Measurements from ENCODE around the gene NCR3LG1. TPM values are rescaled to one million over a fixed set of nuclear protein-coding genes. Genes with fewer than 3 reads are reported as not detected.

Gene NCR3LG1
- total and polyA plus RNA-seq, 8 donors: 0.42 to 1.6 (median 0.97) TPM

DNA sequence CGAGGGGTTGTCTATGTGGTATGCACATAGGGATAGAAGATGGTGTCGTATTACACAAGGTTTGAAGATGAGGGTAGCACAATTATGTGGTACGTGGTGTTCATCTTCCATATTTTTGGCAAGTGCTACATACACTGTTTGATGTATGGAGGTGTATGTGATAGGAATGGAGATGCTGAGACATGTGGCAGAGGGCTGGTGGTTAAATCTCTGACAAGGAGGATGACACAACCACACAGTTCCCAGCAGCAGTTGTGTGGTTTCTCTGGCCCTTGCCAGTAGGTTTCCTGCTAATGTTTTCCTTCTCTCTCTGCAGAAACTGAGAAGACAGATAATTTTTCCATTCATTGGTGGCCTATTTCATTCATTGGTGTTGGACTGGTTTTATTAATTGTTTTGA is 17.0 kb downstream of the NCR3LG1 start:
- Histone ChIP-seq H3K36me3 (peaks cover 0 to 24% (median 0%) of the 10 kb centered on the region in 3 donors), H3K27me3 (no peaks in the 10 kb centered on the region), H3K9me3 (peaks cover 0 to 3% (median 0%) of the 10 kb centered on the region in 4 donors), H3K4me1 (no peaks in the 10 kb centered on the region), H3K4me3 (no peak overlapping the region), H3K27ac (no peak overlapping the region)
- intact Hi-C loops (cut with DNase I): no loop called here
- DNase-seq (no peak), ATAC-seq (no peak), FAIRE-seq (no peak)
- TF ChIP-seq, protein P1, sequence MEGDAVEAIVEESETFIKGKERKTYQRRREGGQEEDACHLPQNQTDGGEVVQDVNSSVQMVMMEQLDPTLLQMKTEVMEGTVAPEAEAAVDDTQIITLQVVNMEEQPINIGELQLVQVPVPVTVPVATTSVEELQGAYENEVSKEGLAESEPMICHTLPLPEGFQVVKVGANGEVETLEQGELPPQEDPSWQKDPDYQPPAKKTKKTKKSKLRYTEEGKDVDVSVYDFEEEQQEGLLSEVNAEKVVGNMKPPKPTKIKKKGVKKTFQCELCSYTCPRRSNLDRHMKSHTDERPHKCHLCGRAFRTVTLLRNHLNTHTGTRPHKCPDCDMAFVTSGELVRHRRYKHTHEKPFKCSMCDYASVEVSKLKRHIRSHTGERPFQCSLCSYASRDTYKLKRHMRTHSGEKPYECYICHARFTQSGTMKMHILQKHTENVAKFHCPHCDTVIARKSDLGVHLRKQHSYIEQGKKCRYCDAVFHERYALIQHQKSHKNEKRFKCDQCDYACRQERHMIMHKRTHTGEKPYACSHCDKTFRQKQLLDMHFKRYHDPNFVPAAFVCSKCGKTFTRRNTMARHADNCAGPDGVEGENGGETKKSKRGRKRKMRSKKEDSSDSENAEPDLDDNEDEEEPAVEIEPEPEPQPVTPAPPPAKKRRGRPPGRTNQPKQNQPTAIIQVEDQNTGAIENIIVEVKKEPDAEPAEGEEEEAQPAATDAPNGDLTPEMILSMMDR (IDR thresholded peaks at IDR 0.05): no peak
- WGBS, 2 donors: 95 to 99% methylated on average over 3 of the region's 3 CpGs

DNA sequence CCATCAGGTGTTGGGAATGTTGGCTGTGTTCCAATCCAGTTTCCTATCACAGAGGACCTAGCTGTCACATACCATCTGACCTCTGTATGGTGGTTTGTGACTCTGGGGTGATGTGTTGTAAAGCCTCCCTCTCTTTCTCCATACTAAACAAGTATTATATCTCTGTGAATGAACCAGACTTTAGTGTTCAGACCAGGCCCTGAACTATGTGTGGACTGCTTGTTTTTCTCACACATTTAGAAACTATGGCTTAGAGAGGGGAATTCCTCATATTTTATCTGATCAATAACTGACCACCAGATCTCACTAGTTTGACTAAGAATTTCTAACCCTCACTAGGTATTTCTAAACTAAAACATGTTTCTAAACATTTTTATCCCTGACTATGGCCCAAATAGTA is 17.5 kb downstream of the NCR3LG1 start:
- H3K27me3 ChIP-seq: no peaks in the 10 kb centered on the region
- no peak overlapping the region for H3K27ac ChIP-seq
- FAIRE-seq (no peak), DNase-seq (no peak), ATAC-seq (no peak)
- no peaks in the 10 kb centered on the region for H3K4me1 ChIP-seq
- intact Hi-C loops (cut with DNase I): no loop called here
- peaks cover 0 to 3% (median 0%) of the 10 kb centered on the region in 4 donors for H3K9me3 ChIP-seq
- TF ChIP-seq, protein P1 (IDR thresholded peaks at IDR 0.05): no peak
- H3K36me3 ChIP-seq: peaks cover 0 to 27% (median 0%) of the 10 kb centered on the region in 3 donors
- H3K4me3 ChIP-seq: no peak overlapping the region

DNA sequence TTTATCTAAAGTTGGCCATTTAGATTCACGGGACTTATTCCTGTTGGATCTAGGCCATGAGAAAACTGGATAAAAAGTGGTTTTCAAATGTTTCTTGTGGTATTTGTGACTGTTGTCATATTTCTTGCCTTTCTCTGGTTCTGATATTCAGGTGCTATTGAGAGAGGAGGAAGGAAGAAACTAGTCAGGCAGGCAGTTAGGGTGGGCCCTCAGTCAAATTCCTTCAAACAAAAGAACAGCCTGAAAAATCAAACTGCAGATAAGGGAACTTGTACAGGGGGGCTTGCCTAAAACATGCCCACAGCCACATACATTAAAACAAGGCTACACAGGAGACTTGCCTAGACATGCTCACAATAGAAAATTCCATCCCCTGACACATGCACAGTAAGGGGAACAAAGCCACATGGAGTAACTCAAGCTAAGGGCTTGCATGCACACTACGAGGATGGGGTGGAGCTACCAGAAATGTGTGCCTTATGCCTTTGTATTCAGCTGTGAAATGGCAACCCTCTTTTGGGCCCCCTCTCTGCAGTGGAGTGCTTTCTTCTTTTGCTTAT is 18.2 kb downstream of the NCR3LG1 start:
- Histone ChIP-seq H3K4me1 (no peaks in the 10 kb centered on the region), H3K27ac (no peak overlapping the region), H3K4me3 (no peak overlapping the region), H3K27me3 (no peaks in the 10 kb centered on the region), H3K36me3 (peaks cover 0 to 27% (median 0%) of the 10 kb centered on the region in 3 donors), H3K9me3 (peaks cover 0 to 3% (median 0%) of the 10 kb centered on the region in 4 donors)
- intact Hi-C loops (cut with DNase I): loop anchor here in 1 of 3 donors (10.0 kb wide), 1 partner anchor 135 kb away; no protein-coding TSS in a partner anchor
- TF ChIP-seq, protein P1 (IDR thresholded peaks at IDR 0.05): no peak
- no peak for DNase-seq
- 93 to 95% methylated on average over 2 of the region's 2 CpGs for WGBS, 2 donors
- no peak for FAIRE-seq
- no peak for ATAC-seq

DNA sequence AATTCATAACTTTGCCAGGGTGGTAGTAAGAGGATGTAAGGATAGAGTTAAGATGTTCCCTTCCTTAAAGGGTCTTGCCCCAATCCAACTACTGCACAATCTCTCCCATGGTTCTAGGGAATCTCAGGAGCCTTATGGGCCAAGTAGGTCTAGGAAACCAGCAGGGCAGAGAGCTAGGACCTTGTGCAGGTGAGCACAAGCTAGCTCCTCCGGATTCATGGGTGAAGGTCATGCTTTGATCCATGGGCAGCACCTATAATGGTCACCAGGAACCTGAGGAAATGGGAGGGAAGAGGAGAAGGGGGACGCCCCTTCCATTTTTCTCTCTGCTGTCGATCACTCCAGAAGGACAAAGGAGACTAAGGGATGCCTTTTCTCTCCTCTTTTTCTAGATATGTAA is 20.0 kb downstream of the NCR3LG1 start:
- Histone ChIP-seq H3K27me3 (no peaks in the 10 kb centered on the region), H3K4me3 (no peak overlapping the region), H3K4me1 (no peaks in the 10 kb centered on the region), H3K27ac (no peak overlapping the region), H3K36me3 (peaks cover 0 to 27% (median 0%) of the 10 kb centered on the region in 3 donors), H3K9me3 (peaks cover 0 to 3% (median 0%) of the 10 kb centered on the region in 4 donors)
- intact Hi-C loops (cut with DNase I): loop anchor here in 1 of 3 donors (10.0 kb wide), 1 partner anchor 133 kb away; no protein-coding TSS in a partner anchor
- TF ChIP-seq, protein P1 (IDR thresholded peaks at IDR 0.05): no peak
- no peak for DNase-seq
- 57 to 58% methylated on average over 3 of the region's 3 CpGs for WGBS, 2 donors
- ATAC-seq: no peak
- FAIRE-seq: no peak

DNA sequence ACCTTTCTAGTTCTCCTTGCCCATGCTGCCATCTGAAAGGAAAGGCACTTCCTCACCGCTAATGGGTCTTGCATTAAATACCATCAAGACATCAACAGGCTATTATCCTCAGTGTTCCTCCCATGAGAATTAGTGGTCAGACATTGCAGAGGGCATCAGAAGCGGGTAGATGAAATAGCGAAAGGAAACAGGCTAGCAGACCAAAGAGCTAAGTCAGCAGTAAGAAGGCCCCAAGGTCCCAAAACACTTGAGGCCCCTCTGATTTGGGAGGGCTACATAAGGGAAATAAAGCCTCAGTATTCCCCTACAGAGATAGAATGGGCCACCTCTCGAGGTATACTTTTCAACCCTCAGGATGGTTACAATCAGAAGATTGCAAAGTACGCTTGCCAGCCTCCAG is 23.9 kb downstream of the NCR3LG1 start:
- DNase-seq (no peak), ATAC-seq (no peak), FAIRE-seq (no peak)
- Histone ChIP-seq H3K27ac (no peak overlapping the region), H3K4me1 (no peaks in the 10 kb centered on the region), H3K4me3 (no peak overlapping the region), H3K36me3 (peaks cover 0 to 13% (median 0%) of the 10 kb centered on the region in 3 donors), H3K27me3 (no peaks in the 10 kb centered on the region), H3K9me3 (no peaks in the 10 kb centered on the region)
- 89 to 95% methylated on average over 5 of the region's 5 CpGs for WGBS, 2 donors
- TF ChIP-seq, protein P1 (IDR thresholded peaks at IDR 0.05): no peak
- intact Hi-C loops (cut with DNase I): loop anchor here in 1 of 3 donors (10.0 kb wide), 1 partner anchor 129 kb away; no protein-coding TSS in a partner anchor

Measured in pancreas (tissue), 10 donors.